Measurements from ENCODE around the gene SH3GL1. TPM values are rescaled to one million over a fixed set of nuclear protein-coding genes. Genes with fewer than 3 reads are reported as not detected.

Gene SH3GL1
- total RNA-seq, 1 experiment from 2014 or later, result 59.8 TPM

DNA sequence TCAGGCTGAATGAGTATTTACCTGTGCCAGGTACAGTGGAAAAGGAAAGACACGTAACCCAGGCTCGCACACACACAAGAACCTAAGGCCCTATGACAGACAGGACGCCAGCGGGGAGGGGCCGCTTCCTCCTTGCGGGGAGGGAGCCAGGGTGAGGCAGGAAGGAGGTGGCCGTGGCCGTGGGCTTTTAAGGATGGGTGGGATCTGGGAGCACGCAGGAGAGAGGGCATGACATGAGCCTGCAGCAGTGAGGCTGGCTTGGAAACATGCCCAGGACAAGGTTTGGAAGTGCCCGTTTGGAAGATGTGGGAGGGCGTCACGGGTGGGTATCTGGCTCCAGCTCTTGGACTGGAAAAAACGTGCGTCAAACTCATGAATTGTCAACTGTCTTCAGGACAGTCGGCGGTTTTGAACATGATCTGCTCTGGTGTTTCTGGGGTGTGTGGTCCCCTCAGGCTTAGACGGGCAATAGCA is 20.1 kb downstream of the SH3GL1 start:
- Histone ChIP-seq H3K9me2 (replicated peaks; ENCODE audit: low read length) (no peaks in the 10 kb centered on the region), H3F3A (ENCODE audit: low read length, unreplicated experiment) (peaks cover 7% of the 10 kb centered on the region), H3K27ac (ENCODE audit: low read length) (peak overlapping the region; percentile 56), H3K4me2 (ENCODE audit: low read length) (no peak overlapping the region), H3K4me3 (ENCODE audit: low read length) (no peak overlapping the region), H3K9ac (ENCODE audit: low read length) (no peak overlapping the region), H2AFZ (ENCODE audit: low read length) (no peak overlapping the region), H4K20me1 (ENCODE audit: low read length) (no peaks in the 10 kb centered on the region), H3K9me3 (ENCODE audit: low read length) (no peaks in the 10 kb centered on the region), H3K36me3 (ENCODE audit: low read depth, low read length) (no peaks in the 10 kb centered on the region), H3K27me3 (ENCODE audit: low read length) (no peaks in the 10 kb centered on the region), H3K4me1 (ENCODE audit: insufficient read depth, low read length) (peaks cover 52% of the 10 kb centered on the region), H3K79me2 (ENCODE audit: low read length) (peaks cover 56% of the 10 kb centered on the region)
- ChIA-PET POLR2A (ENCODE audit: unreplicated experiment) (interaction anchor here (0.6 kb wide), 1 partner anchor 291 kb away, joined by 12 read pairs; no protein-coding TSS in a partner anchor), CTCF (no interaction called here)
- DNase-seq, result no peak
- intact Hi-C loops (cut with micrococcal nuclease), result no loop called here
- TF ChIP-seq, protein P1, sequence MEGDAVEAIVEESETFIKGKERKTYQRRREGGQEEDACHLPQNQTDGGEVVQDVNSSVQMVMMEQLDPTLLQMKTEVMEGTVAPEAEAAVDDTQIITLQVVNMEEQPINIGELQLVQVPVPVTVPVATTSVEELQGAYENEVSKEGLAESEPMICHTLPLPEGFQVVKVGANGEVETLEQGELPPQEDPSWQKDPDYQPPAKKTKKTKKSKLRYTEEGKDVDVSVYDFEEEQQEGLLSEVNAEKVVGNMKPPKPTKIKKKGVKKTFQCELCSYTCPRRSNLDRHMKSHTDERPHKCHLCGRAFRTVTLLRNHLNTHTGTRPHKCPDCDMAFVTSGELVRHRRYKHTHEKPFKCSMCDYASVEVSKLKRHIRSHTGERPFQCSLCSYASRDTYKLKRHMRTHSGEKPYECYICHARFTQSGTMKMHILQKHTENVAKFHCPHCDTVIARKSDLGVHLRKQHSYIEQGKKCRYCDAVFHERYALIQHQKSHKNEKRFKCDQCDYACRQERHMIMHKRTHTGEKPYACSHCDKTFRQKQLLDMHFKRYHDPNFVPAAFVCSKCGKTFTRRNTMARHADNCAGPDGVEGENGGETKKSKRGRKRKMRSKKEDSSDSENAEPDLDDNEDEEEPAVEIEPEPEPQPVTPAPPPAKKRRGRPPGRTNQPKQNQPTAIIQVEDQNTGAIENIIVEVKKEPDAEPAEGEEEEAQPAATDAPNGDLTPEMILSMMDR (conservative IDR thresholded peaks at IDR 0.05; ENCODE audit: low read depth, low read length), result no peak
- no peak for TF ChIP-seq EZH2 (IDR thresholded peaks at IDR 0.05; ENCODE audit: low read length, unreplicated experiment)
- TF ChIP-seq EZH2phosphoT487 (IDR thresholded peaks at IDR 0.05; ENCODE audit: borderline replicate concordance, low read length), result no peak
- no TSS peak for BruUV-seq (replicated peaks)
- ATAC-seq, result no peak

DNA sequence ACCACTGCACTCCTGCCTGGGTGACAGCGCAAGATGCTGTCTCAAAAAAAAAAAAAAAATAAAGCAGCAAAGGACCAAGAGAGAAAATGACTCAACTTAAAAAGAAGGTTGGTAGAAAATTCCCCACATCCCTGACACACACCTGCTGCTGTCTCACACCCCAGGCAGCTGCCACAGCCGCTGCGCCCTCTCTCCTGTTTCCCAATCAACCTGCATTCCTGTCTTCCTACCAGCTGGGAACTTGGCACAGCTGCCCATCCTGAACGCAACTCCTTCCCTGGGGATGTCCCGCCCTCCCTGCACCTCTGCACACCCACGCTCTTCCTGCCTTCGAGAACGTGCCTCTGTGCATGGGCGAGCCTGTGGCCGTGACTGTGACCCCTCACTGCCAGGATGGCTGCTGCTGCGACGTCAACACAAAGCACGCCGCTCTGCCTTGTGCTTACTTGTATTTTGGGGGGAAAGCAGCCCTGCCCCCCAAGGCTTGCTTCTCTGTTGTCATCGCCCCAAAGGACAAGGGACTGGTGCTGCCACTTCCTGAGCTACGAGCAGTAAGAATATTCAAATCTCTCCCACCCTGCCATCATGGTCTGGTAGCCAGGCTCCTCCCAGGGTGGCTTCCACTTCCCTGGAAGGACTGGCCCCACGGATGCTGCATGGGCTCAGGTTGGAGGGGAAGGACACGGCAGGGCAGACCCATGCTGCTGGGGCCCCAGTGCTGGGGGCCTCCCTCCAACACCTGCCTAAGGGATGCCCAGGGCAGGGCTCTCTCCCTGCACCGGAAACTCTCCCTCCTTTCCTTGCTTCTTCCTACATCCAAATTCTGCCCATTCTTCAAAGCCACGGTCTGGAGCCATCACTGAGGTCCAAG is 20.7 kb downstream of the SH3GL1 start:
- H3K4me2 ChIP-seq (ENCODE audit: low read length), result peak overlapping the region; percentile 48
- H3K4me3 ChIP-seq (ENCODE audit: low read length), result no peak overlapping the region
- DNase-seq, result peak; percentile 91
- CTCF ChIA-PET, result no interaction called here
- no peaks in the 10 kb centered on the region for H3K27me3 ChIP-seq (ENCODE audit: low read length)
- no peaks in the 10 kb centered on the region for H3K36me3 ChIP-seq (ENCODE audit: low read depth, low read length)
- H3K4me1 ChIP-seq (ENCODE audit: insufficient read depth, low read length), result peaks cover 59% of the 10 kb centered on the region
- H3K79me2 ChIP-seq (ENCODE audit: low read length), result peaks cover 49% of the 10 kb centered on the region
- ATAC-seq, result peak; percentile 5; the same call in 1 of the 2 replicates
- no peaks in the 10 kb centered on the region for H3K9me3 ChIP-seq (ENCODE audit: low read length)
- no TSS peak for BruUV-seq (replicated peaks)
- intact Hi-C loops (cut with micrococcal nuclease), result no loop called here
- TF ChIP-seq, protein P1 (conservative IDR thresholded peaks at IDR 0.05; ENCODE audit: low read depth, low read length), result no peak
- TF ChIP-seq EZH2 (IDR thresholded peaks at IDR 0.05; ENCODE audit: low read length, unreplicated experiment), result no peak
- no peak for TF ChIP-seq EZH2phosphoT487 (IDR thresholded peaks at IDR 0.05; ENCODE audit: borderline replicate concordance, low read length)
- H3F3A ChIP-seq (ENCODE audit: low read length, unreplicated experiment), result peaks cover 7% of the 10 kb centered on the region
- no peaks in the 10 kb centered on the region for H4K20me1 ChIP-seq (ENCODE audit: low read length)
- POLR2A ChIA-PET (ENCODE audit: unreplicated experiment), result interaction anchor here (0.6 kb wide), 1 partner anchor 291 kb away, joined by 12 read pairs; no protein-coding TSS in a partner anchor
- no peak overlapping the region for H2AFZ ChIP-seq (ENCODE audit: low read length)
- no peak overlapping the region for H3K9ac ChIP-seq (ENCODE audit: low read length)
- peak overlapping the region; percentile 56 for H3K27ac ChIP-seq (ENCODE audit: low read length)
- no peaks in the 10 kb centered on the region for H3K9me2 ChIP-seq (replicated peaks; ENCODE audit: low read length)

GRCh38 chr19:4378886-4379285 is 21.5 kb downstream of the SH3GL1 start:
- Histone ChIP-seq H2AFZ (ENCODE audit: low read length) (no peak overlapping the region), H3K27ac (ENCODE audit: low read length) (peak overlapping the region; percentile 37; the same call in 1 of the 2 replicates), H3K4me1 (ENCODE audit: insufficient read depth, low read length) (peaks cover 66% of the 10 kb centered on the region), H4K20me1 (ENCODE audit: low read length) (no peaks in the 10 kb centered on the region), H3K4me3 (ENCODE audit: low read length) (no peak overlapping the region), H3K4me2 (ENCODE audit: low read length) (peak overlapping the region; percentile 48), H3K36me3 (ENCODE audit: low read depth, low read length) (no peaks in the 10 kb centered on the region), H3K27me3 (ENCODE audit: low read length) (no peaks in the 10 kb centered on the region), H3K9me2 (replicated peaks; ENCODE audit: low read length) (no peaks in the 10 kb centered on the region), H3K9me3 (ENCODE audit: low read length) (no peaks in the 10 kb centered on the region), H3K9ac (ENCODE audit: low read length) (no peak overlapping the region), H3K79me2 (ENCODE audit: low read length) (peaks cover 48% of the 10 kb centered on the region), H3F3A (ENCODE audit: low read length, unreplicated experiment) (peaks cover 7% of the 10 kb centered on the region)
- ChIA-PET POLR2A (ENCODE audit: unreplicated experiment) (no interaction called here), CTCF (no interaction called here)
- no peak for TF ChIP-seq EZH2phosphoT487 (IDR thresholded peaks at IDR 0.05; ENCODE audit: borderline replicate concordance, low read length)
- TF ChIP-seq EZH2 (IDR thresholded peaks at IDR 0.05; ENCODE audit: low read length, unreplicated experiment), result no peak
- TF ChIP-seq, protein P1 (conservative IDR thresholded peaks at IDR 0.05; ENCODE audit: low read depth, low read length), result no peak
- no TSS peak for BruUV-seq (replicated peaks)
- ATAC-seq (no peak), DNase-seq (no peak)
- intact Hi-C loops (cut with micrococcal nuclease), result no loop called here
